IMR-90 (cell line): ENCODE data around the gene JPH3. TPM values are rescaled to one million over a fixed set of nuclear protein-coding genes. Genes with fewer than 3 reads are reported as not detected.

Experiments used
- ATAC-seq: fragments of 200-7000 bp; cut with Tn5 transposase; 2 replicates; pipeline ENCODE4 v1.9.1; 2020; ENCODE audit warnings: low read depth, mild to moderate bottlenecking, moderate library complexity
- BruUV-seq: library from RNA; stranded (reverse); fragments of 400-500 nt; replicated peaks from 2 replicates; lab custom pipeline; 2021; lab: Mats Ljungman, UMichigan
- CTCF ChIA-PET: fragments of 300-600 bp; formaldehyde crosslinking; extraction: SDS; loops from one replicate; lab custom pipeline; 2021; ENCODE audit warnings: antibody characterized with exemption; lab: Yijun Ruan, JAX
- POLR2A ChIA-PET: fragments of 300-600 bp; sonication (Branson Sonifier 250); formaldehyde crosslinking; loops from one replicate; lab custom pipeline; 2022; ENCODE audit warnings: antibody characterized with exemption; ENCODE audit not compliant: unreplicated experiment; lab: Charles Lee
- DNase-seq: peaks from one replicate; pipeline ENCODE4 v3.0.0; 2013
- H2AFZ ChIP-seq: replicated peaks from 2 replicates; pipeline ENCODE3; 2013; ENCODE audit warnings: low read length, mild to moderate bottlenecking; ENCODE audit not compliant: poor library complexity
- H2AK5ac ChIP-seq: 2 replicates; pipeline ENCODE4 v1.6.1; 2013; ENCODE audit warnings: low read depth, low read length, inconsistent platforms
- H2AK9ac ChIP-seq: replicated peaks from 2 replicates; pipeline ENCODE3; 2013; ENCODE audit warnings: mild to moderate bottlenecking, low read depth, low read length, moderate library complexity; ENCODE audit not compliant: poor library complexity
- H2BK120ac ChIP-seq: 2 replicates; pipeline ENCODE4 v1.6.1; 2013; ENCODE audit warnings: low read depth, low read length, inconsistent platforms
- H2BK15ac ChIP-seq: 3 replicates; pipeline ENCODE4 v1.6.1; 2013; ENCODE audit warnings: low read depth, low read length, inconsistent platforms
- H2BK20ac ChIP-seq: 2 replicates; pipeline ENCODE4 v1.6.1; 2013; ENCODE audit warnings: low read depth, mild to moderate bottlenecking, inconsistent platforms, low read length, moderate library complexity
- H2BK5ac ChIP-seq: 2 replicates; pipeline ENCODE4 v1.6.1; 2013; ENCODE audit warnings: mild to moderate bottlenecking, low read depth, low read length, inconsistent platforms; ENCODE audit not compliant: poor library complexity, severe bottlenecking
- H3K14ac ChIP-seq: replicated peaks from 2 replicates; pipeline ENCODE4 v1.6.1; 2013; ENCODE audit warnings: low read depth, low read length, inconsistent platforms
- H3K18ac ChIP-seq: 2 replicates; pipeline ENCODE4 v1.6.1; 2013; ENCODE audit warnings: low read depth, low read length, control low read depth
- H3K23ac ChIP-seq: 2 replicates; pipeline ENCODE4 v1.6.1; 2013; ENCODE audit warnings: low read depth, low read length, inconsistent platforms
- H3K27ac ChIP-seq: 2 replicates; pipeline ENCODE4 v1.5.1; 2013; ENCODE audit warnings: mild to moderate bottlenecking, control low read depth, low read length; ENCODE audit not compliant: insufficient read depth
- H3K27me3 ChIP-seq: 2 replicates; pipeline ENCODE4 v1.6.1; 2013; ENCODE audit warnings: low read length; ENCODE audit not compliant: control insufficient read depth, insufficient read depth
- H3K36me3 ChIP-seq: 2 replicates; pipeline ENCODE4 v1.6.1; 2013; ENCODE audit warnings: low read length, mixed read lengths; ENCODE audit not compliant: control insufficient read depth, insufficient read depth
- H3K4ac ChIP-seq: 2 replicates; pipeline ENCODE4 v1.6.1; 2013; ENCODE audit warnings: low read depth, low read length, inconsistent platforms
- H3K4me1 ChIP-seq: 2 replicates; pipeline ENCODE4 v1.6.1; 2013; ENCODE audit warnings: low read length, mixed read lengths; ENCODE audit not compliant: control insufficient read depth, insufficient read depth
- H3K4me2 ChIP-seq: 2 replicates; pipeline ENCODE4 v1.6.1; 2013; ENCODE audit warnings: low read depth, mild to moderate bottlenecking, control low read depth, low read length, moderate library complexity
- H3K4me3 ChIP-seq: 2 replicates; pipeline ENCODE4 v1.5.1; 2013; ENCODE audit warnings: low read depth, mild to moderate bottlenecking, control low read depth, low read length, moderate library complexity; ENCODE audit not compliant: insufficient read depth
- H3K56ac ChIP-seq: 2 replicates; pipeline ENCODE4 v1.6.1; 2013; ENCODE audit warnings: low read length, inconsistent platforms; ENCODE audit not compliant: insufficient read depth; ENCODE audit errors: extremely low read depth
- H3K79me1 ChIP-seq, 2 experiments: 2 replicates each; pipeline ENCODE4 v1.6.1; 2013; ENCODE audit warnings: low read length in 2 of 2, inconsistent platforms in 1 of 2, low read depth in 1 of 2
- H3K9ac ChIP-seq: 2 replicates; pipeline ENCODE4 v1.6.1; 2013; ENCODE audit warnings: low read depth, low read length, control low read depth
- H3K9me1 ChIP-seq: 2 replicates; pipeline ENCODE4 v1.6.1; 2013; ENCODE audit warnings: low read length, inconsistent platforms; ENCODE audit not compliant: insufficient read depth
- H3K9me3 ChIP-seq: 2 replicates; pipeline ENCODE4 v1.6.1; 2013; ENCODE audit warnings: low read length; ENCODE audit not compliant: control insufficient read depth, insufficient read depth
- H4K20me1 ChIP-seq: 2 replicates; pipeline ENCODE4 v1.6.1; 2013; ENCODE audit warnings: low read length, inconsistent platforms; ENCODE audit not compliant: insufficient read depth
- H4K5ac ChIP-seq: 2 replicates; pipeline ENCODE4 v1.6.1; 2013; ENCODE audit warnings: mild to moderate bottlenecking, low read depth, low read length, control low read depth
- H4K8ac ChIP-seq, 2 experiments: 2 replicates each; pipeline ENCODE4 v1.6.1; 2013; ENCODE audit warnings: low read depth in 2 of 2, low read length in 2 of 2, control low read depth in 1 of 2, inconsistent platforms in 1 of 2
- H4K91ac ChIP-seq: 2 replicates; pipeline ENCODE4 v1.6.1; 2013; ENCODE audit warnings: low read depth, low read length, inconsistent platforms; ENCODE audit not compliant: insufficient read depth
- CEBPB ChIP-seq: IDR thresholded peaks from 2 replicates; pipeline ENCODE4 v1.6.1; 2012; ENCODE audit warnings: low read depth, low read length, improper control_type of control experiment
- CHD1 ChIP-seq: IDR thresholded peaks from 2 replicates; pipeline ENCODE4 v1.6.1; 2012; ENCODE audit warnings: low read depth, low read length, improper control_type of control experiment
- CTCF ChIP-seq: conservative IDR thresholded peaks from 2 replicates; pipeline ENCODE4 v1.5.1; 2012; ENCODE audit warnings: mild to moderate bottlenecking, low read depth, low read length, improper control_type of control experiment
- ELK1 ChIP-seq: fragments of 150-350 bp; IDR thresholded peaks from 2 replicates; pipeline ENCODE4 v1.6.1; 2016; ENCODE audit warnings: low read depth, mild to moderate bottlenecking, low read length, moderate library complexity, borderline replicate concordance
- FOS ChIP-seq: fragments of 150-350 bp; IDR thresholded peaks from 2 replicates; pipeline ENCODE4 v1.6.1; 2016; ENCODE audit warnings: low read depth, low read length
- MAFK ChIP-seq: IDR thresholded peaks from 2 replicates; pipeline ENCODE4 v1.6.1; 2012; ENCODE audit warnings: low read depth, low read length, improper control_type of control experiment
- MAZ ChIP-seq: IDR thresholded peaks from 2 replicates; pipeline ENCODE4 v1.6.1; 2012; ENCODE audit warnings: low read depth, mild to moderate bottlenecking, low read length, improper control_type of control experiment, moderate library complexity, borderline replicate concordance
- NFE2L2 ChIP-seq: fragments of 150-350 bp; IDR thresholded peaks from 2 replicates; pipeline ENCODE4 v1.6.1; 2016; ENCODE audit warnings: low read depth, mild to moderate bottlenecking, low read length
- POLR2A ChIP-seq: IDR thresholded peaks from 2 replicates; pipeline ENCODE4 v1.6.1; 2012; ENCODE audit warnings: mild to moderate bottlenecking, low read depth, low read length
- RAD21 ChIP-seq: IDR thresholded peaks from 2 replicates; pipeline ENCODE4 v1.6.1; 2012; ENCODE audit warnings: low read length, improper control_type of control experiment
- RCOR1 ChIP-seq: IDR thresholded peaks from 2 replicates; pipeline ENCODE4 v1.6.1; 2012; ENCODE audit warnings: mild to moderate bottlenecking, low read length, improper control_type of control experiment; ENCODE audit not compliant: insufficient replicate concordance
- RFX5 ChIP-seq: IDR thresholded peaks from 2 replicates; pipeline ENCODE4 v1.8.0; 2012; ENCODE audit warnings: low read depth, mild to moderate bottlenecking, low read length, moderate library complexity
- SMC3 ChIP-seq: fragments of 150-350 bp; IDR thresholded peaks from 2 replicates; pipeline ENCODE4 v1.6.1; 2016; ENCODE audit warnings: low read depth, mild to moderate bottlenecking, antibody characterized with exemption, low read length, moderate library complexity
- WGBS, 2 experiments: methylation state at CpG; one replicate each; pipeline versions ENCODE4 v1.1.5 to v1.1.7; 2013; ENCODE audit warnings: missing lambda C conversion rate in 2 of 2; ENCODE audit not compliant: insufficient read length in 1 of 2; ENCODE audit errors: extremely low coverage in 2 of 2; 5-methylcytosine and 5-hydroxymethylcytosine counted together
- dilution Hi-C: fragments of 300-500 bp; cut with HindIII; formaldehyde crosslinking; loops from one replicate; pipeline ENCODE4 v1.14.3; 2018; ENCODE audit warnings: low sequenced_read_pairs; ENCODE audit not compliant: unreplicated experiment
- in situ Hi-C: fragments of 300-500 bp; cut with MboI; formaldehyde crosslinking; loops from 3 replicates; pipeline ENCODE4 v1.14.3; 2019; ENCODE audit warnings: low sequenced_read_pairs, inconsistent platforms, mixed read lengths
- intact Hi-C: fragments of 100-400 bp; cut with micrococcal nuclease; formaldehyde crosslinking; loops from 2 replicates; pipeline ENCODE4 v1.10.0; 2022
- polyA plus RNA-seq, 3 experiments: library from polyadenylated mRNA; depleted of rRNA; stranded (reverse); fragments of >200 nt; gene quantifications; 2 replicates each; pipeline ENCODE4 v1.2.3, GENCODE V29; 2012; ENCODE audit warnings: low replicate concordance in 1 of 3
- total RNA-seq: library from RNA; depleted of rRNA; stranded (reverse); fragments of >200 nt; gene quantifications from 2 replicates; pipeline ENCODE4 v1.2.3, GENCODE V29; 2012

The JPH3 gene
- total and polyA plus RNA-seq, 2 of the 4 experiments (the other 2 are of a cell fraction) = 0.03 TPM; not detected in 1

- DNase-seq (no peak), ATAC-seq (no peak)
- Histone ChIP-seq H4K91ac (no peak overlapping the region), H2BK120ac (no peak overlapping the region), H3K9ac (no peak overlapping the region), H3K18ac (no peak overlapping the region), H3K14ac (no peak overlapping the region), H2AK5ac (no peak overlapping the region), H2BK5ac (no peak overlapping the region), H3K4ac (no peak overlapping the region), H3K9me3 (no peaks in the 10 kb centered on the region), H3K27ac (no peak overlapping the region), H3K4me1 (peaks cover 10% of the 10 kb centered on the region; the same call in 1 of the 2 replicates), H3K27me3 (no peaks in the 10 kb centered on the region), H4K5ac (no peak overlapping the region), H4K8ac (no peak overlapping the region), H2BK15ac (no peak overlapping the region), H3K23ac (no peak overlapping the region), H3K4me3 (no peak overlapping the region), H2AFZ (no peak overlapping the region), H3K79me1 (peaks cover 11 to 38% of the 10 kb centered on the region in 2 experiments; a peak in 3 of 4 replicates), H2BK20ac (no peak overlapping the region), H2AK9ac (peak overlapping the region; percentile 35), H3K36me3 (peaks cover 11% of the 10 kb centered on the region), H4K20me1 (peaks cover 29% of the 10 kb centered on the region), H3K4me2 (no peak overlapping the region), H3K56ac (no peak overlapping the region), H3K9me1 (peaks cover 12% of the 10 kb centered on the region; the same call in 1 of the 2 replicates)
- CTCF ChIA-PET = no interaction called here
- dilution Hi-C loops = no loop called here
- POLR2A ChIA-PET = no interaction called here
- intact Hi-C loops = no loop called here
- no peak for TF ChIP-seq RFX5
- TF ChIP-seq CTCF = no peak
- no peak for TF ChIP-seq RAD21
- TF ChIP-seq CHD1 = no peak
- no peak for TF ChIP-seq MAFK
- TF ChIP-seq NFE2L2 = no peak
- TF ChIP-seq FOS = no peak
- TF ChIP-seq ELK1 = no peak
- TF ChIP-seq SMC3 = no peak
- TF ChIP-seq POLR2A = no peak
- no peak for TF ChIP-seq CEBPB
- no peak for TF ChIP-seq RCOR1
- TF ChIP-seq MAZ = no peak
- 91% methylated on average over 14 of the region's 19 CpGs; no CpG with 5 or more reads in 1 of the 2 experiments for WGBS, 2 experiments
- no TSS peak for BruUV-seq
- in situ Hi-C loops = no loop called here
Measured at GRCh38 chr16:87724490-87725291, 122.4 kb downstream of the JPH3 start.
